Neural progenitor cell (in vitro differentiated cells): ENCODE measurements around the gene PEF1. TPM values are rescaled to one million over a fixed set of nuclear protein-coding genes. Genes with fewer than 3 reads are reported as not detected.

Experiments
- DNase-seq: peaks from one replicate; pipeline ENCODE4 v3.0.0-alpha.2; 2016; ENCODE audit warnings: low spot score
- H2AFZ ChIP-seq: fragments of 200-600 bp; sonication (generic); replicated peaks from 2 replicates; pipeline ENCODE4 v1.6.1; 2016; ENCODE audit warnings: antibody characterized with exemption
- H3F3A ChIP-seq: fragments of 200-600 bp; sonication (generic); 2 replicates; pipeline ENCODE4 v1.6.1; 2016; ENCODE audit warnings: antibody characterized with exemption, low read depth
- H3K27ac ChIP-seq: fragments of 200-600 bp; sonication (generic); 2 replicates; pipeline ENCODE4 v1.5.1; 2016; ENCODE audit warnings: mild to moderate bottlenecking
- H3K27me3 ChIP-seq: fragments of 200-600 bp; sonication (generic); 2 replicates; pipeline ENCODE4 v1.6.1; 2016; ENCODE audit warnings: mild to moderate bottlenecking, moderate library complexity
- H3K36me3 ChIP-seq: fragments of 200-600 bp; sonication (generic); 2 replicates; pipeline ENCODE4 v1.5.1; 2016
- H3K4me1 ChIP-seq: fragments of 200-600 bp; sonication (generic); 2 replicates; pipeline ENCODE4 v1.6.1; 2016; ENCODE audit warnings: mixed run types
- H3K4me2 ChIP-seq: fragments of 200-600 bp; sonication (generic); 2 replicates; pipeline ENCODE4 v1.6.1; 2016
- H3K4me3 ChIP-seq: fragments of 200-600 bp; sonication (generic); 2 replicates; pipeline ENCODE4 v1.5.1; 2016
- H3K79me2 ChIP-seq: fragments of 200-600 bp; sonication (generic); 2 replicates; pipeline ENCODE4 v1.6.1; 2016; ENCODE audit warnings: low read depth
- H3K9ac ChIP-seq: fragments of 200-600 bp; sonication (generic); 2 replicates; pipeline ENCODE4 v1.6.1; 2016
- H3K9me3 ChIP-seq: fragments of 200-600 bp; sonication (generic); 2 replicates; pipeline ENCODE4 v1.5.1; 2016; ENCODE audit warnings: low read depth
- H4K20me1 ChIP-seq: fragments of 200-600 bp; sonication (generic); 2 replicates; pipeline ENCODE4 v1.6.1; 2016; ENCODE audit warnings: low read depth
- H3K27ac Mint-ChIP-seq: 3 replicates; pipeline ENCODE4 v1.8.0; 2021; ENCODE audit warnings: mixed read lengths
- H3K27me3 Mint-ChIP-seq: 2 replicates; pipeline ENCODE4 v1.8.0; 2022; ENCODE audit warnings: low read depth, mild to moderate bottlenecking, inconsistent platforms, moderate library complexity, mixed read lengths; ENCODE audit not compliant: insufficient read depth
- H3K36me3 Mint-ChIP-seq: 3 replicates; pipeline ENCODE4 v1.8.0; 2021; ENCODE audit warnings: mixed read lengths
- H3K4me1 Mint-ChIP-seq: 3 replicates; pipeline ENCODE4 v1.8.0; 2021; ENCODE audit warnings: mixed read lengths
- H3K4me3 Mint-ChIP-seq: 3 replicates; pipeline ENCODE4 v1.8.0; 2021; ENCODE audit warnings: mild to moderate bottlenecking, moderate library complexity, mixed read lengths
- H3K9me3 Mint-ChIP-seq: 3 replicates; pipeline ENCODE4 v1.8.0; 2020; ENCODE audit warnings: mixed read lengths
- CTCF ChIP-seq: fragments of 200-600 bp; sonication (generic); IDR thresholded peaks from 2 replicates; pipeline ENCODE4 v1.5.1; 2017; ENCODE audit warnings: antibody characterized with exemption, mild to moderate bottlenecking
- EZH2 ChIP-seq: fragments of 200-600 bp; sonication (generic); IDR thresholded peaks from 2 replicates; pipeline ENCODE4 v1.6.1; 2017; ENCODE audit warnings: antibody characterized with exemption, mild to moderate bottlenecking, moderate library complexity
- EZH2phosphoT487 ChIP-seq: fragments of 200-600 bp; sonication (generic); IDR thresholded peaks from 2 replicates; pipeline ENCODE4 v1.6.1; 2017; ENCODE audit warnings: antibody characterized with exemption
- total RNA-seq: library from RNA; depleted of rRNA; stranded (reverse); fragments of >200 nt; gene quantifications from 2 replicates; pipeline ENCODE4 v1.2.3, GENCODE V29; 2015; ENCODE audit warnings: low replicate concordance

PEF1 gene
- total RNA-seq, 1 donor from 2014 or later = 30.7 TPM

- DNase-seq = no peak
- H3K27me3 ChIP-seq = no peaks in the 10 kb centered on the region
- H3F3A ChIP-seq = peaks cover 8% of the 10 kb centered on the region
- H3K27ac ChIP-seq = no peak overlapping the region
- no peaks in the 10 kb centered on the region for H3K79me2 ChIP-seq
- no peaks in the 10 kb centered on the region for H3K9me3 ChIP-seq
- Mint-ChIP-seq H3K4me1 (peaks cover 6% of the 10 kb centered on the region), H3K4me3 (no peak overlapping the region), H3K36me3 (no peaks in the 10 kb centered on the region), H3K27me3 (peaks cover 5% of the 10 kb centered on the region), H3K9me3 (no peaks in the 10 kb centered on the region), H3K27ac (no peak overlapping the region)
- no peaks in the 10 kb centered on the region for H3K36me3 ChIP-seq
- TF ChIP-seq CTCF (no peak), EZH2phosphoT487 (no peak), EZH2 (no peak)
- H3K9ac ChIP-seq = no peak overlapping the region
- no peak overlapping the region for H3K4me3 ChIP-seq
- H3K4me1 ChIP-seq = peaks cover 3% of the 10 kb centered on the region
- no peak overlapping the region for H3K4me2 ChIP-seq
- H4K20me1 ChIP-seq = no peaks in the 10 kb centered on the region
- no peak overlapping the region for H2AFZ ChIP-seq
Observed at GRCh38 chr1:31650161-31651088, 5.7 kb upstream of the PEF1 start.

- peaks cover 3% of the 10 kb centered on the region for H3K27me3 Mint-ChIP-seq
- Histone ChIP-seq H3F3A (peaks cover 13% of the 10 kb centered on the region), H2AFZ (no peak overlapping the region), H4K20me1 (no peaks in the 10 kb centered on the region), H3K4me3 (no peak overlapping the region), H3K4me2 (no peak overlapping the region), H3K4me1 (peaks cover 4% of the 10 kb centered on the region), H3K27ac (no peak overlapping the region), H3K36me3 (no peaks in the 10 kb centered on the region), H3K27me3 (no peaks in the 10 kb centered on the region), H3K9ac (no peak overlapping the region), H3K9me3 (no peaks in the 10 kb centered on the region), H3K79me2 (peaks cover 6% of the 10 kb centered on the region)
- no peak overlapping the region for H3K27ac Mint-ChIP-seq
- DNase-seq = no peak
- no peaks in the 10 kb centered on the region for H3K36me3 Mint-ChIP-seq
- no peak overlapping the region for H3K4me3 Mint-ChIP-seq
- no peak for TF ChIP-seq EZH2
- TF ChIP-seq CTCF = no peak
- no peak for TF ChIP-seq EZH2phosphoT487
- peaks cover 13% of the 10 kb centered on the region for H3K4me1 Mint-ChIP-seq
- no peaks in the 10 kb centered on the region for H3K9me3 Mint-ChIP-seq
Observed at GRCh38 chr1:31648641-31649357, 4.1 kb upstream of the PEF1 start.

- Histone ChIP-seq H3K27ac (no peak overlapping the region), H3K9me3 (no peaks in the 10 kb centered on the region), H4K20me1 (no peaks in the 10 kb centered on the region), H3K27me3 (no peaks in the 10 kb centered on the region), H3F3A (peaks cover 13% of the 10 kb centered on the region), H3K36me3 (no peaks in the 10 kb centered on the region), H3K4me3 (no peak overlapping the region), H3K9ac (no peak overlapping the region), H3K79me2 (peaks cover 12% of the 10 kb centered on the region), H3K4me2 (no peak overlapping the region), H3K4me1 (peaks cover 4% of the 10 kb centered on the region), H2AFZ (no peak overlapping the region)
- H3K4me1 Mint-ChIP-seq = peaks cover 18% of the 10 kb centered on the region
- no peak overlapping the region for H3K4me3 Mint-ChIP-seq
- no peak overlapping the region for H3K27ac Mint-ChIP-seq
- TF ChIP-seq CTCF = no peak
- no peak for TF ChIP-seq EZH2phosphoT487
- no peak for TF ChIP-seq EZH2
- DNase-seq = no peak
- H3K27me3 Mint-ChIP-seq = no peaks in the 10 kb centered on the region
- no peaks in the 10 kb centered on the region for H3K9me3 Mint-ChIP-seq
- H3K36me3 Mint-ChIP-seq = no peaks in the 10 kb centered on the region
Observed at GRCh38 chr1:31648190-31648589, 3.5 kb upstream of the PEF1 start.
